GM18505 (cell line): ENCODE results near the gene LRRC8C.
"Not testable (repeated sequence)": the region's sequence is repeated elsewhere in the genome, so short reads cannot be mapped to it uniquely, and the experiment has no call there.

Source experiments
- ATAC-seq: cut with Tn5 transposase; IDR thresholded peaks from one replicate; pipeline ENCODE4 v1.9.1; 2021; ENCODE audit not compliant: unreplicated experiment
- POLR2A ChIP-seq: IDR thresholded peaks from 4 replicates; pipeline ENCODE4 v1.6.1; 2011; ENCODE audit warnings: borderline replicate concordance; ENCODE audit not compliant: insufficient read depth, insufficient read length; ENCODE audit errors: extremely low read depth

Gene LRRC8C

GRCh38 chr1:89702520-89703045 lies 69.7 kb downstream of the LRRC8C start:
- no peak for ATAC-seq
- no peak for TF ChIP-seq POLR2A

GRCh38 chr1:89703469-89703868 lies 70.5 kb downstream of the LRRC8C start:
- ATAC-seq: no peak
- TF ChIP-seq POLR2A: no peak

GRCh38 chr1:89704014-89704413 lies 71.1 kb downstream of the LRRC8C start:
- no peak for ATAC-seq

GRCh38 chr1:89704885-89705284 lies 72.0 kb downstream of the LRRC8C start:
- not testable (repeated sequence) for ATAC-seq

More at GRCh38 chr1:89704014-89704413, 71.1 kb downstream of the LRRC8C start:
- TF ChIP-seq POLR2A: no peak

GRCh38 chr1:89705901-89706699 lies 73.2 kb downstream of the LRRC8C start:
- no peak for ATAC-seq
- TF ChIP-seq POLR2A: no peak

GRCh38 chr1:89706700-89707012 lies 73.7 kb downstream of the LRRC8C start:
- no peak for TF ChIP-seq POLR2A
- no peak for ATAC-seq

- no peak for ATAC-seq
- TF ChIP-seq POLR2A: no peak
Observed at GRCh38 chr1:89708751-89709375, 75.9 kb downstream of the LRRC8C start.

- ATAC-seq: no peak
- no peak for TF ChIP-seq POLR2A
Observed at GRCh38 chr1:89710498-89711139, 77.7 kb downstream of the LRRC8C start.

- no peak for ATAC-seq
- TF ChIP-seq POLR2A: no peak
Observed at GRCh38 chr1:89711140-89711778, 78.3 kb downstream of the LRRC8C start.

- no peak for TF ChIP-seq POLR2A
- no peak for ATAC-seq
Observed at GRCh38 chr1:89712420-89712819, 79.5 kb downstream of the LRRC8C start.

GRCh38 chr1:89715677-89716076 lies 82.8 kb downstream of the LRRC8C start:
- no peak for TF ChIP-seq POLR2A
- no peak for ATAC-seq

GRCh38 chr1:89719502-89720306 lies 86.8 kb downstream of the LRRC8C start:
- peak; percentile 89 for ATAC-seq
- no peak for TF ChIP-seq POLR2A

GRCh38 chr1:89720839-89721238 lies 87.9 kb downstream of the LRRC8C start:
- ATAC-seq: no peak
- no peak for TF ChIP-seq POLR2A
